Subcutaneous abdominal adipose tissue (tissue), 5 donors: ENCODE results near the gene BTBD17.

Source experiments
- H3K27ac ChIP-seq: one replicate; pipeline ENCODE4 v1.7.0; 2013; ENCODE audit warnings: low read depth, mild to moderate bottlenecking, inconsistent platforms, low read length, moderate library complexity
- H3K27me3 ChIP-seq, 5 donors: one replicate each; pipeline ENCODE4 v1.7.0; 2013; ENCODE audit warnings: low read length in 5 of 5, inconsistent platforms in 1 of 5; ENCODE audit not compliant: control insufficient read depth in 5 of 5, insufficient read depth in 4 of 5
- H3K36me3 ChIP-seq, 5 donors: one replicate each; pipeline ENCODE4 v1.7.0; 2013; ENCODE audit warnings: low read length in 5 of 5; ENCODE audit not compliant: control insufficient read depth in 5 of 5, insufficient read depth in 5 of 5
- H3K4me1 ChIP-seq, 5 donors: one replicate each; pipeline ENCODE4 v1.7.0; 2013; ENCODE audit warnings: low read length in 5 of 5, mild to moderate bottlenecking in 3 of 5, moderate library complexity in 1 of 5; ENCODE audit not compliant: control insufficient read depth in 5 of 5, insufficient read depth in 5 of 5
- H3K4me3 ChIP-seq, 5 donors: one replicate each; pipeline ENCODE4 v1.7.0; 2013; ENCODE audit warnings: low read length in 5 of 5, low read depth in 1 of 5
- H3K9ac ChIP-seq, 5 donors: one replicate each; pipeline ENCODE4 v1.7.0; 2013; ENCODE audit warnings: low read length in 5 of 5, mild to moderate bottlenecking in 4 of 5, moderate library complexity in 3 of 5
- H3K9me3 ChIP-seq, 5 donors: one replicate each; pipeline ENCODE4 v1.7.0; 2013; ENCODE audit warnings: low read length in 5 of 5; ENCODE audit not compliant: control insufficient read depth in 5 of 5
- donor health status: healthy.
- donor health status: healthy.
- donor health status: healthy.
- donor health status: healthy.
- donor health status: healthy.

The BTBD17 gene

GRCh38 chr17:74328487-74328886 lies 33.2 kb downstream of the BTBD17 start:
- Histone ChIP-seq H3K9me3 (no peaks in the 10 kb centered on the region), H3K4me3 (no peak overlapping the region), H3K27ac (no peak overlapping the region), H3K4me1 (peaks cover 4 to 23% (median 20%) of the 10 kb centered on the region in 5 donors), H3K9ac (no peak overlapping the region), H3K36me3 (no peaks in the 10 kb centered on the region), H3K27me3 (peaks cover 0 to 14% (median 4%) of the 10 kb centered on the region in 5 donors)

DNA sequence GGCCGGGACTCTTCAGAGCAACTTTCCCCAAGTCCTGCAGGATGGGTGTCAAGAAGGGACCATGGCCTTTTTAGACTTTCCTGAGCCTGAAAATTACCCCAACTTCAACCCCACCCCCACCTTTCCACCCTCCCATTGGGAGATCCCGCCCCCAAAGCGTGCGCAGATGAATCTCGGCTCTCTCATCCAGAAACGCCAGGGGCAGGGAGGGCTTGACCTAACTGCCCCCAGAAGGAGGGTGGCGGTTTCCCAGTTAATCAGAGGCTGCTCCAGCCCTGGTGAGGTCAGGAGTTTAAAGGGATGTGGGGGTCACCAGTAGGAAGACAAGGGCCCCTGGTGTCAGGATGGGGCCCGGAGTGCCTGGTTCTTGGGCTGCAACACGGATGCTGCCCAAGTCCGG lies 35.2 kb downstream of the BTBD17 start:
- H3K9ac ChIP-seq = peak overlapping the region in 2 of 5 donors; percentile 56 to 62
- H3K27ac ChIP-seq = no peak overlapping the region
- peaks cover 4 to 23% (median 20%) of the 10 kb centered on the region in 5 donors for H3K4me1 ChIP-seq
- H3K9me3 ChIP-seq = peaks cover 0 to 2% (median 0%) of the 10 kb centered on the region in 5 donors
- peaks cover 0 to 14% (median 4%) of the 10 kb centered on the region in 5 donors for H3K27me3 ChIP-seq
- no peaks in the 10 kb centered on the region for H3K36me3 ChIP-seq
- peak overlapping the region; percentile 7 to 67 (median 57) for H3K4me3 ChIP-seq

DNA sequence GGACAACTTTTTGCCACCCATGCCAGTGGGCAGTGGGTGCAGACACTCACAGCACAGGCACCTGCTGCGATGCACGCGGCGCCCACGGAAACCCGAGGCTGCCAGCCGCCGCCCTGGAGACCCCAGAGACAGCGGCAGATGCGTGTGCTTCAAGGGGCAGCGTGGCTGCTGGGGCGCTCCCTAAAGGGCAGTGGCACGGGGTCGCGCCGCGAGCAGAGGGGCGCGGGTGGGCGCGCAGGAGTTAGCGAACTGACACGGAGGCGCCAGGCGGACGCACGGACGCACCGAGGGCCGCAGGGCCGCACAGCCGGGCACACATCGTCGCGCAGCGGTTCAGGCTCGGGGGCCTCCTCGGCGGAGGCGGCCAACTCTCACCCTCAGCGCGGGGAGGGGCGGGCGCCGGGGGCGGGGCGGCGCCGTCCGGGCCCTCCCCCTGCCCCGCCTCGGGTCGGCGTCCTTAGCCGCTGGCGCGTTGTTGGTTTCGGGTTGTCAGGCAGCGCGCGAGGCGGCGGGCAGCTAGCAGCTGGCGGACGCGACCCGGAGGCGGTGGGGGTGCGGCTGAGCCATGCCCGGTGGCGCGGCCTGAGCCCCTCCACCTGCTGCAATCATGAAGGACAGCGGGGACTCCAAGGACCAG lies 35.8 kb downstream of the BTBD17 start, which contains the start of gene KIF19:
KIF19 (plus strand) TSS at position 484 of the 637 bp plus-strand sequence; CDS start at position 608, 124 bp downstream.
- no peak within 1 kb of the TSS for H3K27ac ChIP-seq
- peak within 1 kb of the TSS in 2 of 5 donors; percentile 56 to 62 for H3K9ac ChIP-seq
- H3K4me3 ChIP-seq = peak within 1 kb of the TSS; percentile 49 to 67 (median 57)
- no peaks in the 10 kb centered on the region for H3K36me3 ChIP-seq
- H3K27me3 ChIP-seq = peaks cover 0 to 14% (median 3%) of the 10 kb centered on the region in 5 donors
- peaks cover 4 to 23% (median 20%) of the 10 kb centered on the region in 5 donors for H3K4me1 ChIP-seq
- peaks cover 0 to 2% (median 0%) of the 10 kb centered on the region in 5 donors for H3K9me3 ChIP-seq

GRCh38 chr17:74325376-74325742 lies 36.3 kb downstream of the BTBD17 start:
- H3K27ac ChIP-seq = no peak overlapping the region
- peaks cover 0 to 2% (median 0%) of the 10 kb centered on the region in 5 donors for H3K9me3 ChIP-seq
- H3K27me3 ChIP-seq = peaks cover 0 to 14% (median 3%) of the 10 kb centered on the region in 5 donors
- peaks cover 4 to 23% (median 20%) of the 10 kb centered on the region in 5 donors for H3K4me1 ChIP-seq
- no peaks in the 10 kb centered on the region for H3K36me3 ChIP-seq
- H3K9ac ChIP-seq = peak overlapping the region in 1 of 5 donors; percentile 46
- H3K4me3 ChIP-seq = peak overlapping the region; percentile 44 to 67 (median 57)

GRCh38 chr17:74324521-74324920 lies 37.1 kb downstream of the BTBD17 start:
- H3K27me3 ChIP-seq = peaks cover 0 to 14% (median 3%) of the 10 kb centered on the region in 5 donors
- peaks cover 4 to 23% (median 20%) of the 10 kb centered on the region in 5 donors for H3K4me1 ChIP-seq
- H3K4me3 ChIP-seq = no peak overlapping the region
- H3K9ac ChIP-seq = no peak overlapping the region
- H3K36me3 ChIP-seq = no peaks in the 10 kb centered on the region
- H3K9me3 ChIP-seq = peaks cover 0 to 2% (median 0%) of the 10 kb centered on the region in 5 donors
- no peak overlapping the region for H3K27ac ChIP-seq

GRCh38 chr17:74318391-74318790 lies 43.3 kb downstream of the BTBD17 start:
- Histone ChIP-seq H3K27ac (no peak overlapping the region), H3K36me3 (no peaks in the 10 kb centered on the region), H3K9me3 (peaks cover 0 to 2% (median 0%) of the 10 kb centered on the region in 5 donors), H3K4me3 (no peak overlapping the region), H3K4me1 (peaks cover 0 to 10% (median 0%) of the 10 kb centered on the region in 5 donors), H3K27me3 (peaks cover 0 to 6% (median 3%) of the 10 kb centered on the region in 5 donors), H3K9ac (no peak overlapping the region)

DNA sequence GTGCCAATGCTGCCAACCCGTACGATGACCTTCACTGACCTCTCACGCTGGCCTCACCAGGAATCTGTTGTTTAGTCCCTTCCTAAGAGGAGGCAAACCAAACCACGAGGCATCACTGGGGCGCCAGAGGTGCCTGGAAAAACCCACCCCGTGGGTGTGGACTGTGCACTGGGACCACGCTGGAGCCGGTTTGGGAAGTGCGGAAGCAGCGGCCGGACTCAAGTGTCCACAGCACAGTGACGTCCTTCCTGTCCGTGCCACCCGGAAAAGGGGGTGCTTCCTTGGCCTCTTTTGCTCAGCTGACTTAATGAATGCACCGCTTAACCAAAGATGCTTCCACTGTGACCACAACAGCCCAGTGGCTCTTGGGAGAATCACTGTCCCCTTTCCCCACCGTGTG lies 44.6 kb downstream of the BTBD17 start:
- Histone ChIP-seq H3K4me3 (peak overlapping the region in 1 of 5 donors; percentile 24), H3K27me3 (peaks cover 0 to 6% (median 3%) of the 10 kb centered on the region in 5 donors), H3K9ac (no peak overlapping the region), H3K9me3 (peaks cover 0 to 6% (median 2%) of the 10 kb centered on the region in 5 donors), H3K36me3 (no peaks in the 10 kb centered on the region), H3K27ac (no peak overlapping the region), H3K4me1 (peaks cover 0 to 10% (median 0%) of the 10 kb centered on the region in 5 donors)

GRCh38 chr17:74316220-74316619 lies 45.4 kb downstream of the BTBD17 start:
- peaks cover 0 to 6% (median 2%) of the 10 kb centered on the region in 5 donors for H3K9me3 ChIP-seq
- no peaks in the 10 kb centered on the region for H3K36me3 ChIP-seq
- peaks cover 0 to 10% (median 0%) of the 10 kb centered on the region in 5 donors for H3K4me1 ChIP-seq
- peaks cover 0 to 6% (median 3%) of the 10 kb centered on the region in 5 donors for H3K27me3 ChIP-seq
- no peak overlapping the region for H3K27ac ChIP-seq
- H3K9ac ChIP-seq = no peak overlapping the region
- no peak overlapping the region for H3K4me3 ChIP-seq

DNA sequence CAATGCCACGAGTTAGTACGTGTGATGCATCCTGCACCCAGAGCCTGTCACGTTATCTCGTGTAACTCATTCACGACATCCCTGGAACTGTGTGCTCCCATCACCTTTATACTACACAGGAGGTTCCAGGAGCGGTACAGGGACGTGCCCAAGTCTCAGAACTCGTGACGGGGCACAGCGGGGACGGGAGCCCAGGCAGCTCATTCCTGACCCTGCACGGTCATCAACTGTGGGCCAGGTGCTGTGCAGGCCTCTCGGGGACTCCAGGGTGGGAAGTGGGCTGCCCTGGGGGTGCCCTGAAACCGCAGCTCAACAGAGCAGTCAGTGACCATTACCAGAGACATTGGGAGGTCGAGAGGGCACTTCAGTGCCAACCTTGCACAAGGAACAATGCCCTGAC lies 46.8 kb downstream of the BTBD17 start:
- Histone ChIP-seq H3K4me3 (no peak overlapping the region), H3K4me1 (peaks cover 0 to 10% (median 0%) of the 10 kb centered on the region in 5 donors)

GRCh38 chr17:74309902-74310301 lies 51.8 kb downstream of the BTBD17 start:
- H3K27me3 ChIP-seq = peaks cover 3 to 11% (median 6%) of the 10 kb centered on the region in 5 donors
- H3K36me3 ChIP-seq = no peaks in the 10 kb centered on the region
- peaks cover 0 to 10% (median 7%) of the 10 kb centered on the region in 5 donors for H3K9me3 ChIP-seq
- peaks cover 0 to 9% (median 0%) of the 10 kb centered on the region in 5 donors for H3K4me1 ChIP-seq
- no peak overlapping the region for H3K4me3 ChIP-seq
- H3K9ac ChIP-seq = no peak overlapping the region
- H3K27ac ChIP-seq = no peak overlapping the region

More for the DNA sequence above, 46.8 kb downstream of the BTBD17 start:
- Histone ChIP-seq H3K27ac (no peak overlapping the region), H3K9ac (no peak overlapping the region), H3K9me3 (peaks cover 0 to 6% (median 2%) of the 10 kb centered on the region in 5 donors), H3K27me3 (peaks cover 0 to 6% (median 3%) of the 10 kb centered on the region in 5 donors), H3K36me3 (no peaks in the 10 kb centered on the region)
